ENCODE results near the gene CPNE2. TPM values are rescaled to one million over a fixed set of nuclear protein-coding genes. Genes with fewer than 3 reads are reported as not detected.

Gene CPNE2
- total RNA-seq, 4 donors from 2014 or later = 25.1 to 41.4 (median 40.6) TPM

DNA sequence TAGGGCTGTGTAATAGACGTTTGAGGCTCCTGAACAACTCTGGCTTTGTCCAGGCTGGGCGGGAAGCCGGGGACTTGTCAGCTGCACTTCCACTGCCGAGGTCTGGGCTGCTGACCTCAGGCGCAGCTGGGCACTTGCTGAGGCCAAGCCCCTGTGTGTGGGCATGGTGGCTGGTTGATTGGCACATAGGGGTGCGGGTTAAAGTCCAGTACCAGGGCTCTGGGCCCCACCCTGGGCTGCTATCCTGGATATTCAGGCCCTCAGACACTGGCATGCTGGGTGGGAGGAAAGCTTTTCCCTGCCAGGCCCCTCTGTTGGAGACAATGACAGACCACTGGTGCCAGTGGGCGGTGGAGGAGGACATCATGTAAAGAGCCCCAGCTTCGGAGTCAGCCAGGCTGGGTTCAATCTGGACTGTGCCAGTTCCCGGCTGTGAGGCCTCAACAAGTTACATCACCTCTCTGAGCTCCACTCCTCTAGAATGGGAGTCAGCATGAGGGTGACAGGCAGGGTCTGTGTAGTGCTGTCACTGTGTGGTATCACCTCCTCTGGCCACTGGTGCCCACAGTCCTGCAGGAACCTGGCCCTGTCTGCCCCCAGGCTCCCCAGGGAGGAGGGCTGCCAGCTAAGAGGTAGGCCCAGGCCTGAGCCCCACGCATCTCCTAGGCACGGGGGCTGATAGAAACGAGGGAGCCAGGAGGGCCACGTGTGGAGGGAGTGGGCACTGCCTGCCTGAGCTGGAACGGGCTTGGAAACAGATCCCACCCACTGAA is 51.0 kb downstream of the CPNE2 start:
- no peaks in the 10 kb centered on the region for H3K9me3 ChIP-seq
- DNase-seq = no peak
- H3K4me3 ChIP-seq = no peak overlapping the region
- intact Hi-C loops (cut with DNase I; ENCODE audit: low total_unique reads) = no loop called here
- TF ChIP-seq, protein P1, sequence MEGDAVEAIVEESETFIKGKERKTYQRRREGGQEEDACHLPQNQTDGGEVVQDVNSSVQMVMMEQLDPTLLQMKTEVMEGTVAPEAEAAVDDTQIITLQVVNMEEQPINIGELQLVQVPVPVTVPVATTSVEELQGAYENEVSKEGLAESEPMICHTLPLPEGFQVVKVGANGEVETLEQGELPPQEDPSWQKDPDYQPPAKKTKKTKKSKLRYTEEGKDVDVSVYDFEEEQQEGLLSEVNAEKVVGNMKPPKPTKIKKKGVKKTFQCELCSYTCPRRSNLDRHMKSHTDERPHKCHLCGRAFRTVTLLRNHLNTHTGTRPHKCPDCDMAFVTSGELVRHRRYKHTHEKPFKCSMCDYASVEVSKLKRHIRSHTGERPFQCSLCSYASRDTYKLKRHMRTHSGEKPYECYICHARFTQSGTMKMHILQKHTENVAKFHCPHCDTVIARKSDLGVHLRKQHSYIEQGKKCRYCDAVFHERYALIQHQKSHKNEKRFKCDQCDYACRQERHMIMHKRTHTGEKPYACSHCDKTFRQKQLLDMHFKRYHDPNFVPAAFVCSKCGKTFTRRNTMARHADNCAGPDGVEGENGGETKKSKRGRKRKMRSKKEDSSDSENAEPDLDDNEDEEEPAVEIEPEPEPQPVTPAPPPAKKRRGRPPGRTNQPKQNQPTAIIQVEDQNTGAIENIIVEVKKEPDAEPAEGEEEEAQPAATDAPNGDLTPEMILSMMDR (IDR thresholded peaks at IDR 0.05) = no peak
- no peak for TF ChIP-seq POLR2A (IDR thresholded peaks at IDR 0.05)
- no peaks in the 10 kb centered on the region for H3K36me3 ChIP-seq
- no peak overlapping the region for H3K27ac ChIP-seq
- H3K4me1 ChIP-seq = no peaks in the 10 kb centered on the region
- H3K27me3 ChIP-seq = no peaks in the 10 kb centered on the region

DNA sequence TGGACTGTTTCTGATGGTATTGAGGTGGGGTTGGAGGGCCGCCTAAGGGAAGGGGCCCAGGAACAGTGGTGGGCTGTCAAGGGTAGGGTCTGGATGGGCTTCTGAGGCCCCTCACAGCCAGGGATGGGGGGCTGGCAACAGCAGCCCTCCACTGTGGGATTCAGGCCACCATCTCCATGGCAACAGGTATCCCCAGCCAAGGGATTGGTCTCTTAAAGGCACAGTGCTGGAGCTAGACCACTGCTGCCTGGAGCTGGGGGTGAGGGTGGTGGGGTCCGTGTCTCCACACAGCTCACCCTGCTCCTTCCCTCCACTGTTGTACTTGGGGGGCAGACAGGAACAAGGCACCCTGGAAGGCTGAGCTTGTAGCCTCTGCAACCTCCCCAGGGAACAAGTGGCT is 51.6 kb downstream of the CPNE2 start:
- no peaks in the 10 kb centered on the region for H3K36me3 ChIP-seq
- TF ChIP-seq, protein P1 (IDR thresholded peaks at IDR 0.05) = no peak
- no peak for TF ChIP-seq POLR2A (IDR thresholded peaks at IDR 0.05)
- H3K4me1 ChIP-seq = no peaks in the 10 kb centered on the region
- H3K4me3 ChIP-seq = no peak overlapping the region
- H3K27me3 ChIP-seq = no peaks in the 10 kb centered on the region
- no peaks in the 10 kb centered on the region for H3K9me3 ChIP-seq
- no peak for DNase-seq
- intact Hi-C loops (cut with DNase I; ENCODE audit: low total_unique reads) = no loop called here
- peak overlapping the region in 1 of 2 donors; percentile 22 for H3K27ac ChIP-seq

DNA sequence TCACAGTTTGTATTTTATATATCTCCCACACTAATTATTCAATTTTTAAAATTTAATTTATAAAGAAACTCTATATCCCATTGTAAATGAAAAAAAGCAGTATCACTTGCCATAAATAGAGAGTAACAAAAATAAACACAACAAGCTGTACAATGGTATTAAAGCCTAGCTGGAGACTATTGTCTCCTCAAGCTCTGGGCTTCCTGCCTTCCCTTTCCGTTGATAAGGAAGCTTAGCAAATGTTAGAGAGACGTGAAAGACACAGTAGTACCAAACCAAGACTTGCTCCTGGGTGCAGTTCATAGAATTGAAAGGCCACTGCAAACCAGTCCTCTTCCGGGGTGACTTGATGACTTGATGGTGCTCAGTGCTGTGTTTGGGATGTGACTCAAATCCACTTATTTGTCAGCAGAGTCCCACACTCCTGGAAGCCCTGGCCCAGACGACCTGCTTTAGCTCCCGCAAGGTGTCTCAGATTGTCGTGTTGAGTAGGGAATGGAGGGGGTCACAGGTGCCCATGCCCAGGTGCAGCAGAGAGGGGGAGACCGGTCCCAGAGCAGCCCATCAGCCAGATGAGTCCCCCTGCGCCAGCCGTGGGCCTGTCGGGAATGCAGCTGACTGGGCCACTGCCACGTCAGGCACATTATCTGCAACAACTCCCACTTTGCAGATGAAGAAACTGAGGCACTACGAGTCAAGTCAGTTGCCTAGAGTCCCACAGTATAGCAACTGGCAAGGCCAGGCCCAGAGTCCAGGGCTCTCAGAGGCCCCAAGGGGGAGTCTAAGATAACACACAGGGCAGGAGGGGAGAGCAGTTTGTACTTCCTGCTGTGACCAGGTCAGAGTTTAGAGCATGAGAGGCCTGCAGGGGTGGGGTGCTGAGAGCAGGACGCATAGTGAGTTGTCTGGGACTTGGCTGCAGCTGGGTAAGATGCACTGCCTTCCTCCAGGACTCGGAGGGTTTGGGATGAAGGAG is 53.0 kb downstream of the CPNE2 start:
- Histone ChIP-seq H3K27me3 (no peaks in the 10 kb centered on the region), H3K4me3 (no peak overlapping the region), H3K4me1 (no peaks in the 10 kb centered on the region), H3K36me3 (no peaks in the 10 kb centered on the region), H3K9me3 (no peaks in the 10 kb centered on the region), H3K27ac (no peak overlapping the region)
- intact Hi-C loops (cut with DNase I; ENCODE audit: low total_unique reads) = no loop called here
- TF ChIP-seq, protein P1 (IDR thresholded peaks at IDR 0.05) = no peak
- no peak for TF ChIP-seq POLR2A (IDR thresholded peaks at IDR 0.05)
- no peak for DNase-seq

DNA sequence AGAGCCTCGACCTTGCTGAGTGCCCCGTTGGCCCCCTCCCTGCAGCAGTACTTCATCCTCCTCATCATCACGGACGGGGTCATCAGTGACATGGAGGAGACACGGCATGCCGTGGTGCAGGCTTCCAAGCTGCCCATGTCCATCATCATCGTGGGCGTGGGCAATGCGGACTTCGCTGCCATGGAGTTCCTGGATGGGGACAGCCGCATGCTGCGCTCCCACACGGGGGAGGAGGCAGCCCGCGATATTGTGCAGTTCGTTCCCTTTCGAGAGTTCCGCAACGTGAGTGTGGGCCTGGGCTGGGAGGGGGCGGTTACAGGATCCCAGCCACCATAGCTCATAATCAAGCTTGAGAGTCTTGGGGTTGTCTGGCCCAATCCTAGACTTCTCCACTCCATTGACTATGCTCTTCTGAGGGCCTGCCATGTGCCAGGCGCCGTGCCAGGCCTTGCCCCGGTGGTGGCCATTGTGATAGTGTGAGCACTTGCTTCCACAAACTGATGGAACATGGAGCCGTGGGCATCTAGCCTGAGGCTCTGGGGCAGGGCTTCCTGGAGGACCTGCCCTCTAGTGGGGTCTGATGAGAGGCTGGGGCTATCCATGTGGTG is 53.8 kb downstream of the CPNE2 start:
- H3K9me3 ChIP-seq = no peaks in the 10 kb centered on the region
- no peak for TF ChIP-seq POLR2A (IDR thresholded peaks at IDR 0.05)
- TF ChIP-seq, protein P1 (IDR thresholded peaks at IDR 0.05) = no peak
- H3K27me3 ChIP-seq = no peaks in the 10 kb centered on the region
- no peak overlapping the region for H3K27ac ChIP-seq
- intact Hi-C loops (cut with DNase I; ENCODE audit: low total_unique reads) = no loop called here
- H3K4me1 ChIP-seq = no peaks in the 10 kb centered on the region
- no peaks in the 10 kb centered on the region for H3K36me3 ChIP-seq
- no peak for DNase-seq
- H3K4me3 ChIP-seq = no peak overlapping the region

All from uterus (tissue), 4 donors.